T-helper 22 cell (primary cell): ENCODE results near the gene SERINC5.
"Not testable (repeated sequence)": the region's sequence is repeated elsewhere in the genome, so short reads cannot be mapped to it uniquely, and the experiment has no call there.

Source experiments
- DNase-seq: peaks from one replicate; pipeline ENCODE4 v3.0.0-alpha.2; 2020; ENCODE audit warnings: low read depth

The SERINC5 gene

DNA sequence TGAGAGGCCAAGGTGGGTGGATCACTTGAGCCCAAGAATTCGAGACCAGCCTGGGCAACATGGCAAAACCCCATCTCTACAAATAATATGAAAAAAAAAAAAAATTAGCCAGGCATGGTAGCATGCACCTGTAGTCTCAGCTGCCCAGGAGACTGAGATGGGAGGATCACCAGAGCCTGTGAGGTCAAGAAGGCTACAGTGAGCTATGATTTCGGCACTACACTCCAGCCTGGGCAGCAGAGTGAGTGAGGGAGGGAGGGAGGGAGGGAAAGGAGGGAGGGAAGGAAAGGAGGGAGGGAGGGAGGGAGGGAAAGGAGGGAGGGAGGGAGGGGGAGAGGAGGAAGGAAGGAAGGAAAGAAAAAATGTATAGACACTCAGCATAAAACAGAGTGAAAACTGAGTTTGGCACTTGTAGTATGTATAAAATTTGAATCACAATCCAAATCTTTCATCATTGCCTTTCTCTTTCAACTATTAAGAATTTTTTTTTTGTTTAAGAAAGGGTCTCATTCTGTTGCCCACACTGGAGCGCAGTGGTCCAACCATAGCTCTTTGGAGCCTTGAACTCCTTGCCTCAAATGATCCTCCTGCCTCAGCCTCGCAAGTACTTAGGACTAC, 27.8 kb downstream of the SERINC5 start:
- DNase-seq = no peak

DNA sequence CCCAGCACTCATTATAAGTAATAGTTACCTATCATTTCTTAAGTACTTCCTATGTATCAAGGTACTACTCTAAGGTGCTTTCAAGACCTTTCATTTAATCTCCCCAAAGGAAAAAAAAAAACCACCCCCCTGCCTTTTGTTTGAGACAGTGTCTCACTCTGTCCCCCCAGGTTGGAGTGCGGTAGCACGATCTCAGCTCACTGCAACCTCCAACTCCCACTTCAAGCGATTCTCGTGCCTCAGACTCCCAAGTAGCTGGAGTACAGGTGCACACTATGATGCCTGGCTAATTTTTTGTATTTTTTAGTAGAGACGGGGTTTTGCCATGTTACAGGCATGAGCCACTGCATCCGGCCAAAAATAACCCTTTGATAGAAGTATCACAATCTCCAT, 29.9 kb downstream of the SERINC5 start:
- no peak for DNase-seq

DNA sequence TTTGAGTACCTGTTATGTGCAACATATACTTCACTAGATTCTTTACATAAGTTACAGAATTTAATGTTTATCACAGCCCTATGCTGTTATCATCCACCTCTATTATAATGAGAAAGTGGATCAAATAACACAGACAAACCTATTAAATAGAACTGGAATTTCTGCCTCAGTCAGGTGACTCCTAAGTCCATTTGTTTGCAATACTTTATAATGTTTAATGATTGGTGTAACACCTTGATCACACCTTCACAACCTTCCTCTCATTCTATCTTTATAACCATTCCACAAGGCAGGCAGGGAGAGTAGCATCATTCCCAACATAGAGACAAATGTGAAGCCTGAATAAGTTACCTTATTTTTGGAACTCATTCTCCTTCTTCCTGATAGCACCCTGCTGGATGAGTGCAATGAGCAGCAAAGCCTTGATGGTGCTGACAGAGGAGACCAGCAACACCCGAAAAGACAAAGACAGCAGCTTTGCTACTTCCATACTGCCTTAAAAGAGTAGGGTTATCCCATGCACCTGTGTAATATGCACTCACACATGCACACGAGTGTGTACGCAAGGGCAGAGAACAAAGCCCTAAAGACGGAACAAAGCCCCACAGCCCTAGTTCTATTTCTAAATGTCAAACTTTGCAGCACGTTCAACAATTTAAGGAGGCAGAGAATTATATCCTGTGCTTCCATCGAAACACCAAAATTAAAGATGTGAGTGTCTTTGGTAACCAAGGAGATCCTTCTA, 30.5 kb downstream of the SERINC5 start:
- no peak for DNase-seq

DNA sequence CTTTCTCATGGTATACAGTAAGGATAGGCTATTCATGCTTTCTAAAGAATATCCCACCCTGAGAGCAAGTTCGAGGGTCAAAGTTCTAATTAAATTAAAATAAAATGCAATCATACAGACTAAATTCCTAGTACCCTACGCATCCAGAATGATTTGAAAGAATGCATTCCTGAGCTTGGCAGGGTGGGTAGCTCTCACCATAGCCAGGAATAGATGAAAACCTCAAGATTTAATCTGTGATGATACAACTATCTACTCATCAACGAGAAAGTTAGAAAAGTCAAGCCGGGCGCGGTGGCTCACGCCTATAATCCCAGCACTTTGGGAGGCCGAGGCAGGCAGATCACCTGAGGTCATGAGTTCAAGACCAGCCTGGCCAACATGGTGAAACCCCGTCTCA, 32.3 kb downstream of the SERINC5 start:
- no peak for DNase-seq

DNA sequence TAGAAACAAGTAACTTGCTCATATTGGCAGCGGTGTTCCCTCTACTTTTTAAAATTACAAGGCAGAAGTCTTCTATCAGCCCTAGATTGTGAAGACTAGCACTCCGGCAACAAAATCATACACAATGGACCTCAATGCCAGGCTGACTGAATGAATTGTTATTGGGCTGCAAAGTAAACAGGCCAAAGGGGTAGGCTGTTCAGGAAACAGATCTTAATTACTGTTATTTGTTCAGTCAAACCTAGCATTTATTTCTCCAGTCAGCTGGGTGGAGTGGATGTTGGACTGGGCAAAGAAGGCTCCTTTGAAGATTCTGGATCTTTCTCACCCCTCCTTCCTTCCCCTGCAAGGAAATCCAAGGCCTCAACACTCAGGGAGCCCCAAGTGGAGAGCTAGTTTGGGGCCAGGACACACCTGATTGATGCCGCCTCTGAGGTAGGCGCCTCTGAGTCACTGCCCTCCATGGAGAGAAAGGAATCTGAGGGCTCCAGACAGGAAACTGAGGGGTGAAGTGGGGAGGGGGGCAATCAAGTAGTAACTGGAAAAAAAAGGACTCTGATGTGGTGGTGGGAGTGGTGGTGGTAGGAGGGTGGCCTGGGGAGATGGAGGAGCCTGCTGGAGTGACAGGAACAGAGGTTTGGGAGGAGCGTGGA, 35.5 kb downstream of the SERINC5 start:
- no peak for DNase-seq

DNA sequence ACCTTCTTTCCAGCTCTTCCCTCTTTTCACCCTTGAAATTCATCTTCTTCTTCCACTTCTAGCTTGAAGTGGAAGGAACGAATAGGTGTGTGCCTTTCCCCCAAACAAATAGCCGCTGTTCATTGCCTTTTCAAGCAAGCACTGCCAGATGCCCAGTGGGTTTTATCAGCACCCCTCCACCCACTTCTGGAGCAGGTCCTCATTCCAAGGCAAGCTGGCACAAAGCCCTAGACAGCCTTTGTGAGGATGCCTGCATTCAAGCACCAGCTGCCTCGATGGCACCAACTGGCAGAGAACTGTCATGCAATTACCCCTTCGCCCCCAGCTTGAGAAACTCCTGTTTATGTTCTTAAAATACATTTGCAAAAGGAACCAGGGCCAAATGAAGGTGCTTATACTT, 36.5 kb downstream of the SERINC5 start:
- DNase-seq = no peak

DNA sequence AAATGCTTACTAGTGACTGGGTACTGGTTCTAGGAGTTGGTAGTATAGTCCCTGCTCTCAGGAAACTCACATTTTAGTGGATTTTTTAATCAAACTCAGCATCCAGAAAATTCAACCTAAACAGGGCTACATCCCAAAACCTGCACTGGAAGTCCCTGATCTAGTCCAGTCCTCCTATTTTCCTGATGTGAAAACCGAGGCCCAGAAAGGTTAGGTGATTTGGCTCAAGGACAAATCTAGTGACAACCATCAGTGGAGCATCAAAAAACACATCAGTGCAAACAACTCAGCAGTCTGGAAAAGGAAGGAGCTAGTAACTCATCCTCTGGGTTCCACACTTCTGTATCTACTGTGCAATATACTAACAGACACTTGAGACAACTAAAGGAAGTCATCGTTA, 38.2 kb downstream of the SERINC5 start:
- DNase-seq = no peak

DNA sequence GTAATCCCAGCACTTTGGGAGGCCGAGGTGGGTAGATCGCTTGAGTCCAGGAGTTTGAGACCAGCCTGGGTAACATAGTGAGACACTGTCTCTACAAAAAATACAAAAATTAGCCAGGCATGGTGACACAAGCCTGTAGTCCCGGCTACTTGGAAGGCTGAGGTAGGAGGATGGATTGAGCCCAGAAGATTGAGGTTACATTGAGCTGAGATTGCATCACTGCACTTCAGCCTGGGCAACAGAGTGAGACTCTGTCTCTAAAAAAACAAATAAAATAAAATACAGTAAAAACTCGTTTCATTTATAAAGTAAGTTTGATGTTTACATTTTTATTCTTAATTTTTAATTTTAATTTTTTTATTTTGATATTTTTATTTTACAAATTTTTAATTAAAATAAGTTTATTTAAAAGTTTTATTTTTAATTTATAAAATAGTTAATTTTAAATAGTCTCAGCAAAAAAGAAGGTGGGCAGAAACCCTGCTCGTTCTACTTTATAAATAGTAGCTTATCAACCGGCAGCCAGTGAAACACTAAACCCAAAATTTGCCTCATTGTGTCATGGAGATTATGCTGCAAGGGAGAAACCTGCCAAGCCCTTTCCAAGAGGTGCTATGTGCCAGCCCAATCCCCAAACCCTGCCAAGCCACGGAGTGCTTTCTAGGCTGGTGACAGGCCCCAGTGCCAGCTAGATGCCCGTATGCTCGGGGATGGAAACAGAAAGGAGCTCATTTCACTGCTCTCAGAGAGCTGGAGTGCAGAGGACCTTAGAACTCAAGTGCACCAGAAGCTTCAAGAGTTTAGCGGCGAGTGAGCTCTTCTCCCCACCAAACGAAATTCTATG, 38.9 kb downstream of the SERINC5 start:
- no peak for DNase-seq

DNA sequence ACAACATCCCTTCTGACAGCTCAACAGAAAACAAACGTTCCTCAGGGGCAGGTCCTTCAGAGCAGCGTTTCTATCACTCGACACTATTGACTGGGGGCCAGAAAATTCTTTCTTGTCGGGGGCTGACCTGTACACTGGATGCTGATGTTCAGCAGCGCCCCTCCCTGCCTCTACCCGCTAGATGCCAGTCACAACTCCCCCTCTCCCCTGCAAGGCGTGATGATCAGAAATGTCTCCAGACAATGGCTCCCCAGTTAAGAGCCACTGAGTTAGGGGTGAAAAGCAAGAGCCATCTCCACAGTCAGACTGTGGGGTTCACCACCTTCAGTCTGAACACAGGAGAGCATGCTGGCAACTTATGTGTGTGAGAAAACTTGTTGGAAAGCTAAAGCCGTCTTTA, 39.8 kb downstream of the SERINC5 start:
- DNase-seq = no peak

DNA sequence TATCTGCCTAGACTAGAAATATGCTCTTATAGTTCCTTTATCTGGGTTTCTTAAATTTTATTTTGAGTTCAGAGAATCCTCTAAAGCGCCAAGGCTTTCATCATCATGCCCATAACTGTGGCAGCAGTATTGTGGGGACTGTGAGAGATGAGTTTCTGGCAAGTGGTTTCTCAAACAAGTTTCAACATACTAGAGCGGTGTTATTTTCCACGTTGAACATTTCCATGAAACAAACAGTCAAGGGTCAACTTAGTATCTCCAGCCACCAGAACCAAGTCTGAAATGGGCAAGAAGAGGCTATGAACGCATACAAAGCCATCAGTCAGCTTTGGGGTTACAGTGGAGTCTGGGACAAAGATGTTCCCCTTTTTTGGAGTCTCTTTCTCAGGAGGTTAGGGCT, 40.3 kb downstream of the SERINC5 start:
- no peak for DNase-seq

DNA sequence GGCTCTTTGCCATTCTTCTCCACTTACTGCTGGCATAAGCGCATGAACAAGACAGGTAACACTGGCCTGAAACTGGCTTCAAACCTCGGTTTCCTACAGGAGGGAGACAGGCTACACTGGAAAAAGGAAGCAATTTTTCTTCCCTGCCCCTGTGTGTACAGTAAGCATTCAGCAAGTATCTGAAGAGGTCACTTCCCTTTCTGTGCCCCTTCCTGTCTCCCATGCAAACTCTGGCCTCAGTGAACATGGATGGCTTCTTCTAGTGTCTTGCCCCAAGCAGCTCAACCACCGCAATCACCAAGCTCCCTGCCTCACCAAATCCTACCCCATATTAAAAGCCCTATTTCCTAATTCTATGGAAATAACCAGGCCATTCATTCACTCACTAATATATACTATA, 42.4 kb downstream of the SERINC5 start:
- DNase-seq = no peak

DNA sequence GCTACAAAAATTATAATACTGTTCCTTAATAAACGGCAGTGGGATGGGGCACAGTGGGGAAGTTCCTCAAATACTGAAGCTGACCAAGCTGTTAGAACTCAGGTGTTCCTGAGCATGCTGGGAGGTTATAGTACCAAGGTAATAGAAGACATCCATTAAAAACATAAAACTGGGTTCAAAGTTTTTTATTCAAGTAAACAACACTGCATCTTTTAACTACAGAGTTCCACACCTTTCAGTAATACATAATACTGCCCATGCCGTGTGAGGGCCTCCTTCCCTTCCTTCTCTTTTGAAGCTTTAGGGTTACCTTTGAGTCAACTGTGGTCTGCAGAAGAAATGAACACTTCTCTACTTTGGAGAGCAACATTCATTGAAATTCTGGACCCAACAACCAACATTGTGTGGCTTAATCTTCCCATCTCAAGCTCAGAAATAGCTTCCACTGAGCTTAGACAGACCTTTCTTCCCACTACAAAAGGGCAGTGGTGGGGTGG, 43.6 kb downstream of the SERINC5 start:
- DNase-seq = no peak

DNA sequence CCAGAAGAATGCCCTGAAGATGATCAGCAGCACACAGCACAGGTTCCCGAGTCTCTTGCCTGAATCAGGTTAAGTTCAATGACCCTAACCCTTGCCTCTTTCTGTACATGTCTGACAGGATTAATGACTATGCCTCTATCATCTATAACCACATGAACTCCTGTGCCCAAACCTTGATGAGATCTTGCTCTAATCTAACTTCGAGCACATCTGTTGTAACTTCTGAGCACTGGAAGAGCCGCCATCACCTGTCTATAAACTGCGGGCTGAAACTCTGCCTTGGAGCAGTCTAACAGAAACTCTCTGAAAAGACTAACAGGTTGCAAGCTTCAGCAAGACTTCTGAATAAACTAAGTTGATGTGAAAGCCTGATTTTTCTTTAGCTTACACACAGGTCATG, 44.5 kb downstream of the SERINC5 start:
- DNase-seq = no peak

DNA sequence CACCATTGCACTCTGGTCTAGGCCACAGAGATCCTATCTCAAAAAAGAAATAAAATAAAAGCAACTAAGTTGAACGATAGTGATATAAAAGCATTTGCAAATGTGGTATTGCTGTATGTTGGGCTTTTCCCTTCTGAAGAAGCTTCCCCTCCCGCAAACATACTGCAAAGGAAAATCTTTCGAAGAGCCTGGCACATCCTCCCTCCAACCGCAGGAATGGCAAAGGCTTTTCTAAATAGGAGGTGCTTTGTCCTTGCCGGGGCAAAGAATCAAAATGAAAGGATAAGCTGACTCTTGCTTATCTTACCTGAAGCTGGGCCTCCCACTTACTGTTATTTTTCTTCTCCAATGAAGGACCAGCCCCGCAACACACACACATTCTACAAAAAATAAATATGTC, 45.8 kb downstream of the SERINC5 start:
- no peak for DNase-seq

DNA sequence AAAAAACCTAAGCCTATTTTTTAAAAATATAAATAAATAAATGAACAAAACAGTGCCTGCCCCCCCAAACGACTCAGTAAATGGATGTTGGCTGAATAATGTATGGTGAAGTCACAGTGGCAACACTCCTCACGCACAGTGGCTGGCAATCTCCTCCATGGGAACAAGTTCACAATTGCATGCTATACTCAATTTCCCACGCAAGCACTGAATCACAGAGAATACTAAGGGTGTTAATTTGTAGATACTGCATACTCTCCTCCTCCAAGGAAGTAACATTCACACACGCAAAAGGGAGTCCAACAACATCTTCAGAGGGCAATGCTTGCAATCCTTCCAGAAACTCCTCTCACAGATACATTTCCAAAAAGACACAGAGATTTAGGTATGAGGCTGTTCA, 47.5 kb downstream of the SERINC5 start:
- no peak for DNase-seq

DNA sequence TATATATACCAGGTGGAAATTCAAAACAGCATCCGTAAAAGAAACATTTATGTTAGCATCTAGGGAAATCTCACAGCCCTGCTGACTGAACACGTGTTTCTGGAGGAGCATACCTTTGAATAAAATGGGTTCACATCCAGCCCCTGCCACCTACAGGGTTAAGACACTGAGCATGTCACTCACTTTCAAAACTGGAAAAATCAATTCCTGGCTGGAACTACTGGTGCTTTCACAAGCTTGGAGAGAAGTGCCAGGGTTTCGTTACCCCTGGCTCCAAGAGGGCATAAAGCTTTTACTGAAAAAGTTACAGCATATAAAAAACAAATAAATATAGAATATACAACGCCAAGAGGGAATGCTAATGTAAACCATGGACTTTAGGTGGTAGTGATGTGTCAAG, 48.0 kb downstream of the SERINC5 start:
- no peak for DNase-seq

DNA sequence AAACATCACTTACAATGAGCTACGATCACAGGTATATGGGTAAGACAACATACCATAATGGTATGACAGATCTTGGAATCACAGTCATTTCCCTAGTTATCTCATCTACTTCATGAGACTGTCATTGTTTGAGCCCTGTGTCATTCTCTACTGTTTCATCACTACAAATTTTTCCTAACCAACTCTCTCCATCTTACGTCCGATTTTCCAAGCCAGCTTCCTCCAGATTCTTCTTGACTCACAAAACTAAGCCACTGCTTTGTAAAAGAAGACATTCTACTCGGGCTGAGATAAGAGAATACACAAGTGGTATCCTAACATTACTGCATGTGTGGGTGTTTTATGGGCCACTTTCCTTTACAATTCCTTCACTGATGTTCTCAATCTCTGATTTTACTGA, 49.6 kb downstream of the SERINC5 start:
- DNase-seq = no peak

DNA sequence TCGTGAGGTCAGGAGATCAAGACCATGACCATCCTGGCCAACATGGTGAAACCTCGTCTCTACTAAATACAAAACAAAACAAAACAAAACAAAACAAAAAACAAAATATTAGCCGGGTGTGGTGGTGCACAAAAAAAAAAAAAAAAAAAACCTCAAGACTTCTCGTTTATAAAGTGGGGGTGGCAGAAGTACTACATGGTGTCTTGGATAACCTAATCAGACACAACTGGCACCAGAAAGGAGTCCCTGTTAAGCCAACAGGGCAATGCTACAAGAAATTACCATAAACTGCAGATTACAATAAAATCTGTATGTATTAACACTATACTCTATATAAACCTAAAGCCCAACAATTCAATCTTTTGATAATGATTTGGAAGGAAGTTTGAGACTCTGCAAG, 50.0 kb downstream of the SERINC5 start:
- no peak for DNase-seq

DNA sequence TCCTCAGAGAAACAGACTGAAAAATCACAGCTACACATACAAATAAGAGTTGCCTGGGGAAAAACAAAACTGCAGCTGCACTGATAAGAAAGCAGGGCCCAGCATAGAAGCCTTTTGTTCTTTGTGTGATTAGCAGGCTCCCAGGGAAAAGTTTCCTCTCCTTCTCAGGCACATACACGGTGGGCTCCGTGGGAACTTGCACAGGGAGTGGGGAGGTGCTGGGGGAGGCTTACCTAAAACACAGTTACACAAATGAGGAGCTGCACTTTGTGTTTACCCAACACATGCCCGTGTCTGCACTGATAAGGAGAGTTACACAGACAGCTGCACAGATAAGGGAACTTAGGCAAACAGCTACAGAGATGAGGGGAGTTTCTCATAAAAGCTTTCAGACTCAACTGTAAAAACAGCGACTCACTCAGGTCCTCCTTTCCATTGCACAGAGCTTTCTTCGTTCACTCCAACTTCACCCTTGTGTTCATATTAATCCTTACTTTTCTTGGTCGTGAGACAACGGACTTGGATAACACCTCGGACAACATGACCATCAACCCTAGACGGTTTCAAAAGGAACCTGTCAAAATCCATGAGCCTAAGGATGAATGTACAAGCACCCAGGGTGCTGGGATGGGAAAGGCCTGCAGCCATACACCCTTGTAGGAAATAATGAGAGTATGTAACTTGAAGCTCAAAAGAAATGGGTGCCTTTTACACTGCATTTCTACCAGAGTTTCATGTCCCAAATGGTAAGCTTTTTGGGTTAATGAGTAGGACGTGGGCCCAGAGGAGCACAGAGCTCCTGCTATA, 50.8 kb downstream of the SERINC5 start:
- no peak for DNase-seq

DNA sequence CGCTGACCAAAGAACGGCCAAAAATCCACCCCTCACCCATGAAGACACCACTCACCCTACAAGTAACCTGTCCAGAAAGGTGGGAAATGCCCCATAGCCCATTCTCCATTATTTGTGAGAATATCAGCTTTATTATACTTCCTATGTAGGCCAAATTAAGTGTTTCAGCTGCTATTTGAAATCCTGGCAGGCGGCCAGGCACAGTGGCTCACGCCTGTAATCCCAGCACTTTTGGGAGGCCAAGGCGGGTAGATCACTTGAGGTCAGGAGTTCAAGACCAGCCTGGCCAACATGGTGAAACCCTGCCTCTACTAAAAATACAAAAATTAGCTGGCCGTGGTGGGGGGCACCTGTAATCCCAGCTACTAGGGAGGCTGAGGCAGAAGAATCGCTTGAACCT, 54.1 kb downstream of the SERINC5 start:
- not testable (repeated sequence) for DNase-seq

DNA sequence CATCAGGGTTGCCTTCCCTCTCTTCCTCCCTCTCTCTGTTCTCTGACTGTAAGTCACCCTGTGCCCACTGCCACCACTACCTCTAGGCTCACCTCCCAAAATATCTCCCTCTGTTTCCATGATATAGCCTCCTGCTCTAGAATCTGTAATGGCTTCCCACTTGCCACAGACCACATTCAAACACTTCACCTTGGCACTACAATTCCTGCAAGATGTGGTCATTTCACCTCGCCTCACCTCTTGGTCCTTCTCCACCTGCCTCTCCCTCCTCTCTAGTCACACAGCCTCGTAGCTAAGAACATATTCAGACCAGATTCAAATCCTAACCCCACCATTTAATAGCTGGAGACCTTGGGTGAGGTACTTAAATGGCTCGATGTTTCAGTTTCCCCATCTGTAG, 56.9 kb downstream of the SERINC5 start:
- no peak for DNase-seq

DNA sequence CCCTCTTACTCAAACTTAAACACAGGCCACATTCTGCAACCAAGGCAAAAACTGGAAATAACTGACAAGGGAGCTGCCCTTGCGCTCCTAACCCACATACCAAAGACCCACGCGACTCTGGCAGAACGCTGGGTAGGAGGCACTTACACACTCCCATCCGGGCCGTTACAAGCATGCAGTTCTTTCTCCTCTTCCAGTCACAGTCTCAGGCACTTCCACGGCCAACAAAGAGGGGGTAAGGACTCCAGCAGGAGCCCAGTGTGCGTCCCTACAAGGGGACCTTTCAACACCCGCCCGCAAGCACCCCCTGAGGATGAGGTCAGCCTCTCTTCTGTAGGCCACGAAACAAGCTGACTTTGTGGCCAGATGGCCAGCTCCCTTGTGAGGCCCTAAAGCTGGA, 57.4 kb downstream of the SERINC5 start:
- no peak for DNase-seq
